OCI-M2 (cell line): Measurements from ENCODE around the gene DNER.

ENCODE experiments used
- DNase-seq: peaks from one replicate; lab custom pipeline; 2025; ENCODE audit not compliant: unreplicated experiment; lab: John Stamatoyannopoulos, UW

The DNER gene

DNA sequence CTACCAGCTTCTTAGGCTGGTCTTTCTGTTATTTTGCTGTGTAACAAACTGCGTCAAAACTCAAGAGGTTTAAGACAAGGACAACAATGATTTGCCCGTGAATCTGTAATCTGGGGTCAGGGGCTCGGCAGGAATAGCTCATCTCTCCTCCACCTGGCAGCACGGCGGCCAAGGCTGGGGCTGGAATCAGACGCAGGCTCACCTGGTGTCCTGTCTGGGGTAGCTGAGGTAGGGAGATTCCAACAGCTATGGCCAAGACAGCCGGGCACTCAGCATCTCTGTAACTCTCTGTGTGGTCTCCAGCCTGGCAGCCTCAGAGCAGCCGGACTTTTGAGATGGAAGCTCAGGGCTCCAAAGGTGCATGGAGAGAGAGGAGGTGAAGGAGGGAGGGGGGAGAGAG, 42.3 kb downstream of the DNER start:
- no peak for DNase-seq

DNA sequence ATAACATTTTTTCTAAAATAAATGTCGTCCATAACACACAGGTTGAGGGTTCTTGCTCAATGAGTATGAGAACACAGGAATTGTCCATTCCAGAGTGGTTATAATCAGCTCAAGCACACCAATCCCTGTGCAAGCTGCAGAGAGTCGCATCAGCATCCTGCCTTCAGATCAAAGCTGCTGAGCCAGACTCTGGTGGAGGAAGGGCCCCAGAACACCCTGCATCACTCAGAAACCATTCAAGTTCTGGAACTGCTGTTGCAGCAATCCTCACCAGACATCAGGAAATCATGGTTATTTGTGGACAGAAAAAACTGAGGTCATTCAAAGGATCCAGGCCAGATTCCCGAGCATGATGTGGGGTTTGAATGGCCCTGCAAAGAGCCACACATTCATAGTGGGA, 44.5 kb downstream of the DNER start:
- no peak for DNase-seq

DNA sequence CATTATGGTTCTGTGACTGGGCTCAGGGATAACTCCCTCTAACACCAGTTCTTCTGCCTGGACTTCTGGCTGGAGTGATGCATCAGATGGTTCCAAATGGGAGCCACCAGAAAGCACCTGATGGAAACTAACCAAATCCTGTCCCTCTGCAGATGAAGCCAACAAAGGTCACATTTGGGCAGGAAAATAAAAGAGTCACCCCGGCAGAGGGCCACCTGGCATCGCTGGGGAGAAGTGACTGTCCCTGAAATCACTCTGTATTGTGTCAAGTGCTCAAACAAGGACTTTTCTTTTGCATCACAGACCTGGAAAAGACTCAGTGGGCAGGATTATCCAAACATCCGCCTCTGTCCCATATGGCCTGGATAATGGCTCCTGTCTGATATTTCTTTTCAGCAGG, 47.5 kb downstream of the DNER start:
- DNase-seq = no peak

DNA sequence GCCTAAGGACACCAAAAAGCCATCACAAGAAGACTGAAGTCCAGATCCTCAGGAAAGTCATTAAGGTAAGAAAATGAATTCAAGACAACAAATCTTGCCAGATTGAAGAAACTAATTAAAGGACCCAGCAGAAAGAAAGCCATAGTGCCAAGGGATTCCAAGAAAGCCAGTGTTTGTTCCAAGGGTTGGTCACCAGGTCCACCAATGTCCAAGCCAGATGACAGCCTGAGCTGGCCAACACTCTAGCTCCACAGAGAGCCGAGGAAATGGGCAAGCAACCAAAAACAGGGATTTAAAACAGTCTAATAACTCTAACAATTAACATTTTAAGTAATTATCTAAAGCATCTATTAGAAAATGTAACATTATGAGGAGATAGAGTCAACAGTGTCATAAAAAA, 49.2 kb downstream of the DNER start:
- no peak for DNase-seq

DNA sequence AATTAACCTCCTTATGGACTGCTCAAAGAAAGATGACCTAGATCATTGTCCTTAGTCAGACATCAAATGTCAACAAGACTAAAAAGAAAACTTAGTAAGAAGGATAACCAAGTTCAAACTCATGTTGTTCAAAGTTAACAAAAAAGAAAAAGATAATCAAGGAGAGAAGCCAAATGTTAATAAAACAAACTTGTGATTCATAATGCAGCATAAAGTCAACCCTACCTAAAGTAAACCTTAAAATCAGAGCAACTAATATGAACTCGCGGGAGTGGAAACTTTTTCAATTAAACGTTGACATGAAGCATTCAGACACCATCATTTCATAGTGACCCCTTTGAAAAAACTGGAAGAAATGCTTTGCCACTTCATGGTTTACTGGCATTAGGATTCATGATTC, 52.9 kb downstream of the DNER start:
- no peak for DNase-seq

DNA sequence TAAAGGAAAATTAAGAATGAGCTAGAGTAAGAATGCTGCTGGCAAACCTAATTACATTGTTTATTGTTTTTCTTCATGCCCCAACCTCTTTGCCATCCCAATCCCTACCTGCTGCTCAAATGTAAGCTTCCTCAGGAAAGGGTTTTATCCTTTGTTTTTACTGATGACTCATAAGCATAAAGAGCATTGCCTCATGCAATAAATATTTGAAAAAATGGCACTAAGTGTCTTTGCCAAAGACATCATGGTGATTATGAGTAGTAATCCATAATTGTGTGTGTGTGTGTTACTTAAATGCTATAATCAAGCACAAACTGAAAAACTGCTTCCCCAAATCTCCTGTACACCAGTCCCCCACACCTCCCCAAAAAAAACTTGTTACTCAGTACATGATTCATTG, 53.4 kb downstream of the DNER start:
- no peak for DNase-seq

DNA sequence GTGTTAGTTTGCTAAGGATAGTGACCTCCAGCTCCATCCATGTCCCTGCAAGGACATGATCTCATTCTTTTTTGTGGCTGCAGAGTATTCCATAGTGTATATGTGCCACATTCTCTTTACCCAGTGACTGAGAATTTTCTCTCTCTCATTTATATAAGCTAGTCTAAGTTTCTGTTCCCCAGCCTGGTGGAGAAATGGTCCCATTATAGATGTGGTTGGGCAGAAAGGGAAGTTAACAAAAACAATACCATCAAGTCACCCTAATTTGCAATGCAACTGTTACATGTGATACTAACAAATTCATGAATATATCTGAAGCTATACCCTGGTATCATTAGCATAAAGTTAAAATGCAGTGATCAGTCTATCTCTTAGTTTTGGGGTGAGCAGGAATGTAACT, 54.0 kb downstream of the DNER start:
- no peak for DNase-seq

DNA sequence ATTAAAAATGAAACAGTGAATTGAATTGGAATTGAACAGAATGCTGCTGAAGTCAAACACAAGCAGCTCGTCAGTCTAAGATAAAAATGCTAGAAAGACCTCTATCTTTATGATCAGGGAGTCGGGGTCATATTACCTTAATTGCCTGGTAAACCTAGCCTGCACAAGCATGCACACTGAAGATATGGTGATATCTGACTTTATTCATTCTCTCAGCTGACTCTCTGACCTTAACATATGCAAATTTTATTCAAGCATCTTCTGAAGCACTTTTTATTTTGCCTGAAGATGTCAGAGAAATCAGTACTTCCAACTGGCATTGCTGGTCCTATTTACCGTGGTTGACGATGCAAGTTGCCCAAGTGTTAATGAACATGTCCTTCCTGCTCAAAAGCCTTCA, 56.4 kb downstream of the DNER start:
- DNase-seq = no peak

DNA sequence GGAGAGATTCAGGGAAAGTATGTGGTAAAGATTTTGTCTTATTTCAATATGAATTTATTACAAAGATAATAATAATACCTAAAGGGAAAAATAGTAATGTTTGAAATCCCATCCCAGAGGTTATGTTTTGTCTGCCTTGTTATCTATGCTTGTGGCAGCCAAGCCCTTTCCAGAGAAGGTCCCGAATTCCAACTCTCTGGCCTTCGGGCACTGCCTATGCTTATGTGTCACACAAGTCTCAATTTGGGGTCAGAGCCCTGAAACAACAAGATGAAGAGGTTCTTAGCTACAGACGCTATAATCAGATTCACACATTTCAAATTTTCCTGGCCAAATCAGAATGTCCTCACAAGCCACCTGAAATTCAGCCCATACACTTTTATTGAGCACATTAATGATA, 59.9 kb downstream of the DNER start:
- DNase-seq = no peak

DNA sequence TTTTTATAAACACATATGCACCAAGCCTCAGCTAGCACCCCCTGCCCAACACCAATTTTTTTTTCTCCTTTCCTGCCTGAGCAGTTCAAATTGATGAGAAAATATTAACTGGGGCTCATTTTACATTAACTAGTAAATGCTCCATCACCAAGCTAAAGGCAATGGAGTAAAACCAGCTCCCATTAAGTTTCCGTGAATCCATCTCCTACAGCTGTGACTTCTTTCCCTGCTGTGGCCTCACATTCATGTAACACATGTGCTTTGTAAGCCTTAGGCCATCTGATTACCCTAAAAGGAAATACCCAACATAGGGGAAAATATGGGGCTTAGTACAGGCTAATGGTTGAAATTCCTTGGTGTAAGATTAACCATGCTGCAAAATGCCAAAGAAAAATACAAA, 60.8 kb downstream of the DNER start:
- DNase-seq = no peak

DNA sequence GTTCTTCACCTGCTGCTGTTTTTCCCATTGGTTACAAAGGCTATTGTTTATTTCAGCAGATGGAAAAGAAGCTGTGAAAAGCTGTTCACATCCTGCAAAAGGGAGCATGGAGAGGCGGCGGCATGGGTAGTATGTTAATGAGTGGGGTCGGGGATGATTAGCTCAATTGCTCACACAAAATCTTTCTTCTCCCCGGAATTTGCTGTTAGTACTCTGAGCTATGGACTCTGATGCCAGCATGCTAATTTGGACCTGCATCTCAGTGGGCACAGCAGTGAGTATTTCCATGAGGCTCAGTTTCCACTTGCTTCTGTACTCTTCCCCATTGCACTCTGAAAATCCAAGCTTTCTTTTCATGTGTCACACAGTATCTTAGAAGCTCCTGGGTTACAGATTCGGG, 61.6 kb downstream of the DNER start:
- no peak for DNase-seq

DNA sequence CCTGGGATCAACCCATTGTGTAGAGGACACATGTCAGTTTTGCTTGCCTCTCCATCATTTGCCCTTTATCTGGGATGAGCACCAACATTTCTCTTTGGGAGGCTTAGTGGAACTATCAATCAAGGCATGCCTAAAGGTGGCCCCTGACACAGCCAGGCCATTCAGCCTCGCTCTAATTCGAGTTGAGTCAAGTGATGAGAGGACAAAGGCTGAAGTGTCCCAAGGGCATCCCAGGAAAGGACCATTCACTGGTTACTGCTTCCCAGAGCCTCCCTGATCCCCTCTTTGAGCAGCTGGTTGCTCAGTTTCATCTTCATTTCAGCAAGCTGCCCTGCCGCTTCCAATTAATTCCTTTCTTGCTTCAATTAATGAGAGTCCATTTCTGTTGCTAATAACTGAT, 63.5 kb downstream of the DNER start:
- DNase-seq = no peak

DNA sequence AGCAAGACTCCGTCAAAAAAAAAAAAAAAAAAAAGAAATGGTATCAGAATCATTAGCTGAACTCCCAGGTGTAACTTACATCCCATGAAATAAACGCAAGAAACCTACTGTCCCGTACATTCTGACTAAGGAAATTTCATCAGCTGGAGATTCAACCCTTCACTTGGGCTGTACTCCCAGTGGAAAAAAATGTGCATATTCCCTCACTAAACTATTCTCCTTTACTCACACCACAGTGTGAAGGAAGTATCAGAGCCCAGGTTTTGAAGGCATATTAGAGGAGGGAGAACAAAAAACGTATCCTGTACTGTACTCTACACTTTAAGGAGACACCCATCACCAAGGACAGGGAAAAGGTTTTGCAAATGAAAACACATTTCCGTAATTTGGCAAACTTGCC, 64.3 kb downstream of the DNER start:
- no peak for DNase-seq

DNA sequence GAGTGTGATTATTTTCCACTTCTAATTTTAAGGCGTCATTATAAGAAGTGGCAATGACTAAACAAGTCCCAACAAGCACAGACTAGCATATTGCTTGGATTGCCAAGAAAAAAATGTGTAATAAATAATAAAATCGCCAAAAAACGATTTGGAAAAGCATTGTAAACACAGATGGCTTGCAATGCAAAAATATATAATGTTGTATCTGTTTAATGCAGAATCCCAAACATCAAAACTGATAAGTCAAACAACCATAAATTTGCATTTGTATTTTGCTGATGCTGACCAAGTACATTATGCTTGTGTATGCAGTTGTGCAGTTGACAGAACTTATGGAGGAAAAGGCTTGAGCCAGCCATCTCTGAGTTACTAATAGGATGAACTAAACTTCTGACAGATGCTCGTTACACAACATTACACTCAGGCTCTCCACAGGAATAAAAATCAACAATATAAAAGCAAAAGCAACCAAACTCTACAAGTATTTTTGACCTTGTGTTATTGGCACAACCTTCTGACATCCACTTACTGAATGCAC, 68.1 kb downstream of the DNER start:
- DNase-seq = no peak

DNA sequence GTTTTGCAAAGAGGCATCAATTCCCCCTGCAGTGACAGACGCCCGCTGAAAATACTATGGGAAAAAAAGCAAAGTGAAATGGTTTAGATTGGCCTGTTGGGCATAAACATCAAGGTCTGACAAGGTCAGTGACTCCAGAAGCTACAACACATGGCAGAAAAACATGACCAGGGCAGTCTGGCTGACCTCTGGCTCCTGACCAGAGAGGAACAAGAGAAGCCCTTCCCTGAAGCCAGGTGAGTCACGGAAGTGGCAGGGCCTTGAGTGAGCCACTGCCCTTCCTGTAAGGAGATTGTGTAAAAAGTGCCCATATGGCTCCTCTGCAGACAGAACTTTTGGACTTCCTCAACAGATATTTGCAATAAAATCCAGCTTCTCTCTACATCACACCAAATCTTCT, 72.0 kb downstream of the DNER start:
- DNase-seq = no peak

DNA sequence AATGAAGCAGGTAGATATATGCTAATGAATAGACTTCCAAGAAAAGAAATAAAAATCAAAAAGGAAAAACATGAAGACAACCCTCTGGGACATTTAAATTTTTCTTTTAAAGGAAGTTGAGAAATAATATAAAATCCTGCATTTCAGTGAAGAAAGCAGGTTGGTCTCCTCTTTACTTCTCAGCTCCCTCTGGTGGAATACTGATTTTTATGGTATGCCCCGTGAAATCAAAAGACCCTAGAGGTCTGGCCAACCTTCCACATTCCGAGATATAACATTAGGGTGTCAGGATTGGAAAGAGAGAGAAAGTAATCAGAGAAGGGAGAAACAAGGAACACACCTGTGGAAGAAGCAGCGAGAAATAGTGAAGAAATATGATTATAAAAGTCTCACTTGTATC, 72.7 kb downstream of the DNER start:
- DNase-seq = no peak

DNA sequence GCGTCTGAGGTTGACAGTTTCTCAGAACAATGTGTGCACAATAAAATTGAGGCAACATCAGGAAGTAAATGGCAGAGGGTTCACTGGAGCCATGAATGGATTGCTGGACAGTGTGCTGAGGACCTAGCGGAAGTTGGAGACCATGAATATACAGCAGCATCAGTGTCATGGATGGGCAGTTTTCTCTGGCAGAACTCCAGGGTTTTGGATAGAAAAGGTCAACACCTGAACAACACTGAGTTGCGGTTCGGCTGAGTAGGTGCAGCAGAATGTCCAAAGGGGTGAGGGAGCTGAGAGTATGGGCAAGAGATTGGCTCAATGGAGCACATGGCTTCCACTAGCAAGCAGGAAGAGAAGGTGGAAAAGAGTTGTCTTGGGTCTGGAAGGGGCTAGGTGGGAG, 73.7 kb downstream of the DNER start:
- DNase-seq = no peak

DNA sequence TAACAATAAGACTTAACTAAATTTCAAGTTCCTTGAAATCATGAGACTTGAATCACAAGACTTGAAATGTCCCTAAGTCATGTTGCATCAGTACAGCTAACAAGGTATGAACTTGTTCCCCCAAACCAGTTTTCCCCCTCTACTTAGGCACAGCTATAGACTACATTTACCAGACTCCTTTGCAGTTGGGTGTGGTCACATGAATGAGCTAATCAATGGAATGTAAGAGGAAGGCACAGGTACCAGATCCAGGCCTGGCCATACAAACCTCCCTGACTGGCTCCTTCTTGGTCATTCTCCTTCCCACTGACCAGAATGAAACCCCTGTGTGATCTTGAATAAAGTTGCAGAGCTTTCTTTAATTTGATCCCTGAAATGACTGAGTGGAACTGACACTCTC, 77.8 kb downstream of the DNER start:
- DNase-seq = no peak

DNA sequence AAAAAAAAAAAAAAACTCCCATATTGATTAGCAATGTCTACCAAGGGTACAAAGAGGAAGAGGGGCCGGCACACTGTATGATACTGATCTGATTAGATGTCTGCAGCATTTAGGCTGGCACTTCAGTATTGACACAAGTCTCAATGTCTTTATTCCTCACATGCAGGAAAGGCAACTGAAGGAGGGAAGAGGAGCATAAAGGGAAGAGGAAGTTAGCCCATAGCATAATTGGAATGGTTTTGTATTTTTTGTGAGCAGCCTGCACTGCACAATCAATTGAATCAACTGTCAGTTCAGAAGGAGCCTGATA, 79.0 kb downstream of the DNER start:
- no peak for DNase-seq

DNA sequence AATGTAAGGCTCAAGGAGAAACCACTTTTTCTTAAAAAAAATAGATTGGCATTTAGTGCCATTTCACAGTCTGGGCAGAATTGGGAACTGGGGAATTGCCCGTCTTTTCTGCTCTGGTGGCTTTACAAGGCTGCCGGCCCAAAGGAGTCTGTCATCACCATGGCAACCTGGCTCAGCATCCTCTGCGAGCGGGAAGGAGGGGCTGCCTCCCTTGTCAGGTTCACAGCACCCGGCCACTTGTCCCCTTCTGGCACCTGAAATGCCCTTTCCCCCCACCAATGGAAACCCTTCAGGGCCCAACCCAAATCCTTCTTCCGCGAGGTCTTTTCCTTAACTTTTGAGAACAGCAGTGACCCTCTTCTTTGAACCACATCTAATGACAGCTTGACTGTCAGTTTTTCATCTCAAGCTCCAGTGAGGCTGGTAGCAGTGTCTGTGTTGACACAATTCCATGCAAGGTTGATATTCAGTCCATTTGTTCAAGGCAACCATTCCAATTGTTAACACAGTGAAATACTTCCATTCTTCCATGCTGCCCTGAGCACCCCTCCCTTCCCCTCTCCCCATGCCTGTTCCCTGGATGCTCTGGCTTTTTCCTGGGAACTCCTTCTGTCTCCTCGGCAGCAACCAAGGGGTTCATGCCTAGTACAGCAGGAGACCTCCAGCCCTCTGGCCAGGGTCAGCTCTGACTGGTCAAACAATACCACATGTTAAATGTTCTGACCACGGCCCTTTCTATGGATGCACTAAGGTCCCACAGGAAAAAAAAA, 79.6 kb downstream of the DNER start:
- no peak for DNase-seq

DNA sequence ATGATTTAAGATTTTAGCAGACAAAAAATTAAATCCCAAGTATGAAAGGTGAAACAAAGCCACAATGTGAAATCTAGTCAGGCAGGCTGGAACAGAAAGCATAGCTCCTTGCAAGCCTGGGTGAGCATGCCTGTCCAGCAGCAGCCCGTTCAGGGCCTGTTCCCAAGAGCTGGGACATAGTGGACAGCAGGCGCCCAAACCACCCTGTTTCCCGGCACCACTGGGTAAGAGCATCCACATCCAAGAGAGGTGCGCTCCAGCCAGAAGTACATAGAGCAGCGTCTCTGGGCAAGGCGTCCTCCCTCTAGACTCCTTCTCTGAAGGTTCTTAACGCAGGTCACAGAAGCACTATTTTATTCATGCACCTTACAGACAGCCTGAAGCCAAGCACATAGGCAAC, 80.8 kb downstream of the DNER start:
- DNase-seq = no peak

DNA sequence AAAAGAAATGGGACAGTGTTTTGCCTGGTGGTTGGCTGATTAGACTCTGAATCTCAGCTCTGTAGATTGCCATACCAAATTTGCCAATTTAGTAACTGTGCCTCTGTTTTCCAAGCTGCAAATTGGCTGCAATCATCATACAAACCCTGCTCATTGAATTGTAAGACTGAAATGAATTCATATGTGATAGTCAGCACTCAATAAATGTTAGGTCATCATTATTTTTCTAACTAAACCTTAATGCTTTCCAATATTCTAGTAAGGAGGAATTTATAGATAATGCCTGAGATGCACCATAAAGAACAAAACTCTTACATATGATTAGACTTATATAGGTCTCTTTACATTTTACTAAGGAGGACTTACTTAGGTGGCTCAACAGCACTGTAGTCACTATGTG, 85.3 kb downstream of the DNER start:
- no peak for DNase-seq

DNA sequence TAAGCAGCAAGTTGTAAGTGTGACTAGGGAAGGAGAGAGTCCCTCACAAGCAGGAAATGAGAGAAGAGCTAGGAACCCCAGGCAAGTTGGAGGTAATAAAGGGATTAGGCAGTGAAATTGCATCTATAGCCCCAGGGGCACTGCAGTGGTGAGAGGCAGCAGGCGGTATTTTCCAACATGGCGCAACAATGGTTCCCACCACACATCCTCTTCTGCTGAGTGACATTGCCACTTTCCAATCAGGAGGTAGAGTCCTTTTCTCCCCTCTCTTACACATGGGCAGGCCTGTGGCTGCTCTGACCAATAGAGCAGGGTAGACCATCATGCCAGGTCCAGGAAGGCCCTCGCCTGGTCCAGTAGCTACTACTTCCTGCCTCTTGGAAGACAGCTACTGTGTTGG, 86.6 kb downstream of the DNER start:
- DNase-seq = no peak
